ENCODE results near the gene CTTNBP2NL.
"Not testable (repeated sequence)": the region's sequence is repeated elsewhere in the genome, so short reads cannot be mapped to it uniquely, and the experiment has no call there.

CTTNBP2NL gene

DNA sequence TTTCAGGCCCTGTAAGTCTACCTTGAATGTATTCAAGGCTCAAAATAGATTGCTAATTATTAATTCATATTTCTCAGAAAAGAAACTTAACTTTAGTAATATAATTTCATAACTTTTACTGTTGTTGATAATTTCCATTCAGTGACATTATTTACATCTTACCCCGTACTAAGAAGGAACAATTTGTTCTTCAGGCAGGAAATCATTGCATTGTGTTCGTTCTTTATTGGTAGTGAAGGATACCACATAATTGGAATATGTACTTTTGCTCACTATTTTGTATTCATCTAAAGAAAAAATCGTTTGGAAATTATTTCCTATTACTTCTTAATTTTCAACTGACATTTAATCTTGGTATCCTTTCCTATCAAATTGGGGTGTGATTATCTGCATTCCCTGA lies 39.4 kb downstream of the CTTNBP2NL start (continued):
- TF ChIP-seq, protein P1, sequence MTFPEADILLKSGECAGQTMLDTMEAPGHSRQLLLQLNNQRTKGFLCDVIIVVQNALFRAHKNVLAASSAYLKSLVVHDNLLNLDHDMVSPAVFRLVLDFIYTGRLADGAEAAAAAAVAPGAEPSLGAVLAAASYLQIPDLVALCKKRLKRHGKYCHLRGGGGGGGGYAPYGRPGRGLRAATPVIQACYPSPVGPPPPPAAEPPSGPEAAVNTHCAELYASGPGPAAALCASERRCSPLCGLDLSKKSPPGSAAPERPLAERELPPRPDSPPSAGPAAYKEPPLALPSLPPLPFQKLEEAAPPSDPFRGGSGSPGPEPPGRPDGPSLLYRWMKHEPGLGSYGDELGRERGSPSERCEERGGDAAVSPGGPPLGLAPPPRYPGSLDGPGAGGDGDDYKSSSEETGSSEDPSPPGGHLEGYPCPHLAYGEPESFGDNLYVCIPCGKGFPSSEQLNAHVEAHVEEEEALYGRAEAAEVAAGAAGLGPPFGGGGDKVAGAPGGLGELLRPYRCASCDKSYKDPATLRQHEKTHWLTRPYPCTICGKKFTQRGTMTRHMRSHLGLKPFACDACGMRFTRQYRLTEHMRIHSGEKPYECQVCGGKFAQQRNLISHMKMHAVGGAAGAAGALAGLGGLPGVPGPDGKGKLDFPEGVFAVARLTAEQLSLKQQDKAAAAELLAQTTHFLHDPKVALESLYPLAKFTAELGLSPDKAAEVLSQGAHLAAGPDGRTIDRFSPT (tag by site-specific recombination; IDR thresholded peaks at IDR 0.05) = no peak

GRCh38 chr1:112436384-112437156 lies 40.6 kb downstream of the CTTNBP2NL start:
- ChIA-PET CTCF (interaction anchor here (1.2 kb wide), 1 partner anchor 11 kb away, joined by 3 read pairs; no protein-coding TSS in a partner anchor), POLR2A (no interaction called here)
- Histone ChIP-seq H3K4me1 (ENCODE audit: control insufficient read depth, insufficient read depth, low read length) (no peaks in the 10 kb centered on the region), H3K36me3 (ENCODE audit: control insufficient read depth in 2 of 2, insufficient read depth in 1 of 2, low read length in 2 of 2) (peaks cover 5% of the 10 kb centered on the region in 2 experiments; a peak in 2 of 3 replicates), H3K27ac (ENCODE audit: extremely low read depth, low read depth, low read length) (no peak overlapping the region), H3K9me3 (ENCODE audit: control insufficient read depth, insufficient read depth, low read depth, low read length) (no peaks in the 10 kb centered on the region), H3K4me3 (ENCODE audit: low read depth, low read length) (no peak overlapping the region)
- TF ChIP-seq, protein P2, sequence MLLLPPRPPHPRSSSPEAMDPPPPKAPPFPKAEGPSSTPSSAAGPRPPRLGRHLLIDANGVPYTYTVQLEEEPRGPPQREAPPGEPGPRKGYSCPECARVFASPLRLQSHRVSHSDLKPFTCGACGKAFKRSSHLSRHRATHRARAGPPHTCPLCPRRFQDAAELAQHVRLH (tag by site-specific recombination; IDR thresholded peaks at IDR 0.05) = peak; percentile 45; the same call in 1 of the 2 replicates
- TF ChIP-seq TRIM28 (IDR thresholded peaks at IDR 0.05; ENCODE audit: borderline replicate concordance, low read length) (no peak), ZNF677 (tag by site-specific recombination; IDR thresholded peaks at IDR 0.05) (0 out of 2 replicates have a peak, but pooled peaks have one; percentile 1), ZNF202 (tag by site-specific recombination; IDR thresholded peaks at IDR 0.05; ENCODE audit: borderline replicate concordance) (no peak), ZNF114 (tag by site-specific recombination; IDR thresholded peaks at IDR 0.05) (no peak), ZNF146 (tag by site-specific recombination; IDR thresholded peaks at IDR 0.05) (peak; percentile 93), HOXD13 (CRISPR knock-in tag; IDR thresholded peaks at IDR 0.05; ENCODE audit: borderline replicate concordance) (no peak), ZSCAN30 (tag by site-specific recombination; IDR thresholded peaks at IDR 0.05) (no peak)
- TF ChIP-seq, protein P3, sequence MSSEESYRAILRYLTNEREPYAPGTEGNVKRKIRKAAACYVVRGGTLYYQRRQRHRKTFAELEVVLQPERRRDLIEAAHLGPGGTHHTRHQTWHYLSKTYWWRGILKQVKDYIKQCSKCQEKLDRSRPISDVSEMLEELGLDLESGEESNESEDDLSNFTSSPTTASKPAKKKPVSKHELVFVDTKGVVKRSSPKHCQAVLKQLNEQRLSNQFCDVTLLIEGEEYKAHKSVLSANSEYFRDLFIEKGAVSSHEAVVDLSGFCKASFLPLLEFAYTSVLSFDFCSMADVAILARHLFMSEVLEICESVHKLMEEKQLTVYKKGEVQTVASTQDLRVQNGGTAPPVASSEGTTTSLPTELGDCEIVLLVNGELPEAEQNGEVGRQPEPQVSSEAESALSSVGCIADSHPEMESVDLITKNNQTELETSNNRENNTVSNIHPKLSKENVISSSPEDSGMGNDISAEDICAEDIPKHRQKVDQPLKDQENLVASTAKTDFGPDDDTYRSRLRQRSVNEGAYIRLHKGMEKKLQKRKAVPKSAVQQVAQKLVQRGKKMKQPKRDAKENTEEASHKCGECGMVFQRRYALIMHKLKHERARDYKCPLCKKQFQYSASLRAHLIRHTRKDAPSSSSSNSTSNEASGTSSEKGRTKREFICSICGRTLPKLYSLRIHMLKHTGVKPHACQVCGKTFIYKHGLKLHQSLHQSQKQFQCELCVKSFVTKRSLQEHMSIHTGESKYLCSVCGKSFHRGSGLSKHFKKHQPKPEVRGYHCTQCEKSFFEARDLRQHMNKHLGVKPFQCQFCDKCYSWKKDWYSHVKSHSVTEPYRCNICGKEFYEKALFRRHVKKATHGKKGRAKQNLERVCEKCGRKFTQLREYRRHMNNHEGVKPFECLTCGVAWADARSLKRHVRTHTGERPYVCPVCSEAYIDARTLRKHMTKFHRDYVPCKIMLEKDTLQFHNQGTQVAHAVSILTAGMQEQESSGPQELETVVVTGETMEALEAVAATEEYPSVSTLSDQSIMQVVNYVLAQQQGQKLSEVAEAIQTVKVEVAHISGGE (tag by site-specific recombination; conservative IDR thresholded peaks at IDR 0.05; ENCODE audit: low read depth) = no peak
- TF ChIP-seq, protein P4, sequence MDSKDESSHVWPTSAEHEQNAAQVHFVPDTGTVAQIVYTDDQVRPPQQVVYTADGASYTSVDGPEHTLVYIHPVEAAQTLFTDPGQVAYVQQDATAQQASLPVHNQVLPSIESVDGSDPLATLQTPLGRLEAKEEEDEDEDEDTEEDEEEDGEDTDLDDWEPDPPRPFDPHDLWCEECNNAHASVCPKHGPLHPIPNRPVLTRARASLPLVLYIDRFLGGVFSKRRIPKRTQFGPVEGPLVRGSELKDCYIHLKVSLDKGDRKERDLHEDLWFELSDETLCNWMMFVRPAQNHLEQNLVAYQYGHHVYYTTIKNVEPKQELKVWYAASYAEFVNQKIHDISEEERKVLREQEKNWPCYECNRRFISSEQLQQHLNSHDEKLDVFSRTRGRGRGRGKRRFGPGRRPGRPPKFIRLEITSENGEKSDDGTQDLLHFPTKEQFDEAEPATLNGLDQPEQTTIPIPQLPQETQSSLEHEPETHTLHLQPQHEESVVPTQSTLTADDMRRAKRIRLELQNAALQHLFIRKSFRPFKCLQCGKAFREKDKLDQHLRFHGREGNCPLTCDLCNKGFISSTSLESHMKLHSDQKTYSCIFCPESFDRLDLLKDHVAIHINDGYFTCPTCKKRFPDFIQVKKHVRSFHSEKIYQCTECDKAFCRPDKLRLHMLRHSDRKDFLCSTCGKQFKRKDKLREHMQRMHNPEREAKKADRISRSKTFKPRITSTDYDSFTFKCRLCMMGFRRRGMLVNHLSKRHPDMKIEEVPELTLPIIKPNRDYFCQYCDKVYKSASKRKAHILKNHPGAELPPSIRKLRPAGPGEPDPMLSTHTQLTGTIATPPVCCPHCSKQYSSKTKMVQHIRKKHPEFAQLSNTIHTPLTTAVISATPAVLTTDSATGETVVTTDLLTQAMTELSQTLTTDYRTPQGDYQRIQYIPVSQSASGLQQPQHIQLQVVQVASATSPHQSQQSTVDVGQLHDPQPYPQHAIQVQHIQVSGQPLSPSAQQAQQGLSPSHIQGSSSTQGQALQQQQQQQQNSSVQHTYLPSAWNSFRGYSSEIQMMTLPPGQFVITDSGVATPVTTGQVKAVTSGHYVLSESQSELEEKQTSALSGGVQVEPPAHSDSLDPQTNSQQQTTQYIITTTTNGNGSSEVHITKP (tag by site-specific recombination; IDR thresholded peaks at IDR 0.05) = no peak

DNA sequence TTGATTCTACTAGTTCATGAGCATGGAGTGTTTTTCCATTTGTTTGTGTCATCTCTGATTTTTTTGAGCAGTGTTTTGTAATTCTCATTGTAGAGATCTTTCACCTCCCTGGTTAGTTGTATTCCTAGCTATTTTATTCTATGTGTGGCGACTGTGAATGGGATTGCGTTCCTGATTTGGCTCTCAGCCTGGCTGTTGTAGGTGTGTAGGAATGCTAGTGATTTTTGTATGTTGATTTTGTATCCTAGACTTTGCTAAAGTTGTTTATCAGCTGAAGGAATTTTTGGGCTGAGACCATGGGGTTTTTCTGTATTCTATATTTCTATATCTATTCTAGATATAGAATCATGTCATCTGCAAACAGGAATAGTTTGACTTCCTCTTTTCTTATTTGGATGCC lies 42.1 kb downstream of the CTTNBP2NL start:
- H3K27ac ChIP-seq (ENCODE audit: extremely low read depth, low read depth, low read length); POLR2A ChIA-PET; H3K36me3 ChIP-seq (ENCODE audit: control insufficient read depth in 2 of 2, insufficient read depth in 1 of 2, low read length in 2 of 2); H3K4me3 ChIP-seq (ENCODE audit: low read depth, low read length); H3K9me3 ChIP-seq (ENCODE audit: control insufficient read depth, insufficient read depth, low read depth, low read length); H3K4me1 ChIP-seq (ENCODE audit: control insufficient read depth, insufficient read depth, low read length): not testable (repeated sequence)
- CTCF ChIA-PET = interaction anchor here (0.6 kb wide), 1 partner anchor 48 kb away, joined by 5 read pairs; no protein-coding TSS in a partner anchor

Measured in HEK293 (cell line).